H1 (cell line): ENCODE measurements around the gene PEX5L. TPM values are rescaled to one million over a fixed set of nuclear protein-coding genes. Genes with fewer than 3 reads are reported as not detected.

ENCODE experiments used
- CTCF ChIA-PET: fragments of 300-600 bp; sonication (Branson Sonifier 250); formaldehyde crosslinking; loops from one replicate; lab custom pipeline; 2021; ENCODE audit not compliant: partially characterized antibody; lab: Charles Lee
- POLR2A ChIA-PET: fragments of 300-600 bp; sonication (Branson Sonifier 250); formaldehyde crosslinking; loops from one replicate; lab custom pipeline; 2021; ENCODE audit warnings: inconsistent platforms; ENCODE audit not compliant: partially characterized antibody; lab: Charles Lee
- DNase-seq, 2 experiments: peaks; one replicate each; pipeline versions ENCODE4 v3.0.0 to v3.0.0-alpha.2; 2010 to 2022; ENCODE audit warnings: low spot score in 2 of 2, low read depth in 1 of 2, mixed read lengths in 1 of 2
- FAIRE-seq: peaks from 2 replicates; lab custom pipeline; 2011; peaks lifted over from hg19 to GRCh38; lab: Jason Lieb, UNC
- H2AFZ ChIP-seq: 2 replicates; pipeline ENCODE4 v1.8.1; 2012; ENCODE audit warnings: low read length, inconsistent platforms
- H2AK5ac ChIP-seq: 2 replicates; pipeline ENCODE4 v1.6.1; 2013; ENCODE audit warnings: low read depth, low read length
- H2BK120ac ChIP-seq: replicated peaks from 2 replicates; pipeline ENCODE3; 2013; ENCODE audit warnings: low read depth, low read length, inconsistent platforms
- H2BK12ac ChIP-seq: 2 replicates; pipeline ENCODE4 v1.6.1; 2013; ENCODE audit warnings: low read depth, low read length
- H2BK15ac ChIP-seq: 2 replicates; pipeline ENCODE4 v1.6.1; 2013; ENCODE audit warnings: low read length
- H2BK20ac ChIP-seq: 2 replicates; pipeline ENCODE4 v1.6.1; 2013; ENCODE audit warnings: low read length
- H2BK5ac ChIP-seq: 2 replicates; pipeline ENCODE4 v1.6.1; 2013; ENCODE audit warnings: low read depth, low read length
- H3K14ac ChIP-seq: 2 replicates; pipeline ENCODE4 v1.6.1; 2013; ENCODE audit warnings: inconsistent platforms; ENCODE audit not compliant: insufficient read length
- H3K18ac ChIP-seq: 2 replicates; pipeline ENCODE4 v1.6.1; 2013; ENCODE audit warnings: low read length; ENCODE audit errors: extremely low read depth
- H3K23ac ChIP-seq: 2 replicates; pipeline ENCODE4 v1.6.1; 2013; ENCODE audit warnings: inconsistent platforms; ENCODE audit not compliant: insufficient read length
- H3K23me2 ChIP-seq: 2 replicates; pipeline ENCODE4 v1.6.1; 2013; ENCODE audit warnings: low read depth, low read length
- H3K27ac ChIP-seq: 2 replicates; pipeline ENCODE4 v1.6.1; 2011; ENCODE audit warnings: low read depth, low read length, inconsistent platforms
- H3K27me3 ChIP-seq, 4 experiments: replicated peaks in 1 of 4; 1 replicate in 1 of 4; 2 replicates in 3 of 4; pipeline versions ENCODE4 v1.6.1 to v1.8.1; 2011 to 2013; ENCODE audit warnings: low read length in 3 of 4, mild to moderate bottlenecking in 3 of 4, inconsistent platforms in 2 of 4, mixed read lengths in 2 of 4, moderate library complexity in 1 of 4; ENCODE audit not compliant: control insufficient read depth in 3 of 4, insufficient read depth in 3 of 4; ENCODE audit errors: extremely low read depth in 1 of 4
- H3K36me3 ChIP-seq, 4 experiments: 2 replicates each; pipeline versions ENCODE4 v1.6.1 to v1.8.1; 2011 to 2013; ENCODE audit warnings: mild to moderate bottlenecking in 4 of 4, low read length in 3 of 4, moderate library complexity in 2 of 4, control low read depth in 1 of 4, inconsistent platforms in 1 of 4; ENCODE audit not compliant: insufficient read depth in 4 of 4, control insufficient read depth in 2 of 4
- H3K4ac ChIP-seq: replicated peaks from 2 replicates; pipeline ENCODE3; 2013; ENCODE audit warnings: low read length, low read depth, mixed read lengths, inconsistent platforms; ENCODE audit not compliant: insufficient read length
- H3K4me1 ChIP-seq, 4 experiments: replicated peaks in 1 of 4; 1 replicate in 1 of 4; 2 replicates in 3 of 4; pipeline versions ENCODE4 v1.6.1 to v1.8.1; 2011 to 2013; ENCODE audit warnings: low read length in 3 of 4, inconsistent platforms in 2 of 4, mixed read lengths in 1 of 4; ENCODE audit not compliant: insufficient read depth in 4 of 4, control insufficient read depth in 3 of 4
- H3K4me2 ChIP-seq, 2 experiments: 2 replicates each; pipeline versions ENCODE4 v1.6.1 to v1.8.1; 2011 to 2013; ENCODE audit warnings: low read depth in 2 of 2, low read length in 2 of 2, control low read depth in 1 of 2, inconsistent platforms in 1 of 2, mild to moderate bottlenecking in 1 of 2; ENCODE audit not compliant: insufficient read depth in 1 of 2
- H3K4me3 ChIP-seq, 4 experiments: fragments of 200-600, 300-600 bp in 1 of 4; sonication (generic), shearing (Covaris generic), sonication (Bioruptor Twin) in 1 of 4; 2 replicates each; pipeline versions ENCODE4 v1.5.1 to v1.8.1; 2011 to 2016; ENCODE audit warnings: low read length in 4 of 4, low read depth in 3 of 4, control low read depth in 2 of 4, inconsistent platforms in 2 of 4, mild to moderate bottlenecking in 2 of 4, mixed read lengths in 1 of 4, moderate library complexity in 1 of 4; ENCODE audit not compliant: insufficient read depth in 2 of 4; ENCODE audit errors: extremely low read depth in 1 of 4
- H3K56ac ChIP-seq: replicated peaks from 2 replicates; pipeline ENCODE3; 2013; ENCODE audit warnings: low read depth, mild to moderate bottlenecking, mixed read lengths, low read length, inconsistent platforms; ENCODE audit not compliant: insufficient read length
- H3K79me1 ChIP-seq: 2 replicates; pipeline ENCODE4 v1.6.1; 2013; ENCODE audit warnings: low read depth, low read length, control low read depth
- H3K79me2 ChIP-seq, 2 experiments: 2 replicates each; pipeline versions ENCODE4 v1.6.1 to v1.8.1; 2012 to 2013; ENCODE audit warnings: low read length in 2 of 2, mild to moderate bottlenecking in 2 of 2, inconsistent platforms in 1 of 2; ENCODE audit not compliant: insufficient read depth in 2 of 2, control insufficient read depth in 1 of 2
- H3K9ac ChIP-seq, 4 experiments: replicated peaks in 1 of 4; 1 replicate in 1 of 4; 2 replicates in 3 of 4; pipeline versions ENCODE4 v1.6.1 to v1.8.1; 2011 to 2013; ENCODE audit warnings: low read depth in 3 of 4, low read length in 3 of 4, control low read depth in 2 of 4, mild to moderate bottlenecking in 2 of 4, moderate library complexity in 2 of 4, inconsistent platforms in 1 of 4; ENCODE audit errors: extremely low read depth in 1 of 4
- H3K9me3 ChIP-seq, 2 experiments: 2 replicates each; pipeline versions ENCODE4 v1.6.1 to v1.8.1; 2012 to 2013; ENCODE audit warnings: mild to moderate bottlenecking in 2 of 2, moderate library complexity in 2 of 2, control low read depth in 1 of 2, inconsistent platforms in 1 of 2, low read depth in 1 of 2, low read length in 1 of 2, mixed read lengths in 1 of 2; ENCODE audit not compliant: insufficient read depth in 2 of 2
- H4K20me1 ChIP-seq, 2 experiments: replicated peaks in 1 of 2; 2 replicates each; pipeline versions ENCODE3 to v1.8.1; 2011 to 2013; ENCODE audit warnings: inconsistent platforms in 2 of 2, low read length in 2 of 2, mild to moderate bottlenecking in 1 of 2; ENCODE audit not compliant: insufficient read depth in 2 of 2, control insufficient read depth in 1 of 2
- H4K5ac ChIP-seq: 2 replicates; pipeline ENCODE4 v1.6.1; 2013; ENCODE audit warnings: low read length, low read depth, mixed read lengths, inconsistent platforms; ENCODE audit not compliant: insufficient read length
- H4K8ac ChIP-seq: 2 replicates; pipeline ENCODE4 v1.8.0; 2013; ENCODE audit warnings: mild to moderate bottlenecking, moderate library complexity, low read length, inconsistent platforms; ENCODE audit not compliant: insufficient read depth; ENCODE audit errors: extremely low read depth
- H4K91ac ChIP-seq: replicated peaks from 2 replicates; pipeline ENCODE3; 2013; ENCODE audit warnings: low read length, mixed read lengths, inconsistent platforms; ENCODE audit not compliant: insufficient read length
- ATF3 ChIP-seq: IDR thresholded peaks from 2 replicates; pipeline ENCODE4 v1.6.1; 2011; ENCODE audit warnings: low read depth, mild to moderate bottlenecking, low read length; ENCODE audit not compliant: insufficient read depth
- BRCA1 ChIP-seq: IDR thresholded peaks from 2 replicates; pipeline ENCODE4 v1.6.1; 2012; ENCODE audit warnings: low read depth, low read length, improper control_type of control experiment
- CBX5 ChIP-seq: fragments of 300-800, 300-1000 bp; sonication (generic); IDR thresholded peaks from 2 replicates; pipeline ENCODE4 v1.7.1; 2016; ENCODE audit warnings: antibody characterized with exemption, low read length, low read depth
- HDAC2 ChIP-seq, 2 experiments: fragments of 300-600 bp in 1 of 2; sonication (generic) in 1 of 2; IDR thresholded peaks; 2 replicates each; pipeline ENCODE4 v1.6.1; 2011 to 2012; ENCODE audit warnings: low read depth in 2 of 2, low read length in 2 of 2, mild to moderate bottlenecking in 2 of 2, moderate library complexity in 2 of 2, borderline replicate concordance in 1 of 2, inconsistent platforms in 1 of 2
- POU5F1 ChIP-seq: IDR thresholded peaks from 2 replicates; pipeline ENCODE4 v1.6.1; 2011; ENCODE audit warnings: low read depth, mild to moderate bottlenecking, low read length, moderate library complexity
- SIX5 ChIP-seq: IDR thresholded peaks from 2 replicates; pipeline ENCODE4 v1.6.1; 2011; ENCODE audit warnings: mild to moderate bottlenecking, low read depth, low read length
- USF2 ChIP-seq: IDR thresholded peaks from 2 replicates; pipeline ENCODE4 v1.6.1; 2011; ENCODE audit warnings: low read length, improper control_type of control experiment
- WGBS, 2 experiments: shearing (Covaris generic) in 1 of 2; methylation state at CpG; one replicate each; pipeline versions ENCODE4 v1.1.6 to v1.1.7; 2013 to 2015; ENCODE audit warnings: low lambda C conversion rate in 2 of 2, mixed read lengths in 2 of 2, inconsistent platforms in 1 of 2, low coverage in 1 of 2, missing lambda C conversion rate in 1 of 2; ENCODE audit not compliant: insufficient replicate concordance in 2 of 2, insufficient coverage in 1 of 2, insufficient read length in 1 of 2; ENCODE audit errors: extremely low coverage in 1 of 2, missing lambda C conversion rate in 1 of 2; 5-methylcytosine and 5-hydroxymethylcytosine counted together
- polyA plus RNA-seq, 7 experiments: library from polyadenylated mRNA; depleted of rRNA in 3 of 7; stranded (reverse) in 5 of 7; unstranded in 2 of 7; fragments of >200 nt in 5 of 7; fragments of 200-250 nt in 2 of 7; gene quantifications; 1 replicate in 5 of 7; 2 replicates in 1 of 7; 4 replicates in 1 of 7; pipeline versions ENCODE4 v1.2.1 to v1.2.3, GENCODE V29; 2011 to 2013; ENCODE audit warnings: missing spikeins in 2 of 7, mixed read lengths in 2 of 7
- total RNA-seq: library from RNA; stranded (reverse); fragmentation: NEBNext Ultra II Directional; extraction: Animal tissue kit (Norgen Biotek cat#: 25700); gene quantifications from 2 replicates; pipeline ENCODE4 v1.2.1, GENCODE V29; 2021

PEX5L gene
- total and polyA plus RNA-seq, 2 of the 8 experiments (the other 6 are each of a cell fraction or from before 2014, with no cell fraction given) = 0.80 to 4.2 TPM

- H3K56ac ChIP-seq = no peak overlapping the region
- H4K8ac ChIP-seq = no peak overlapping the region
- H2BK120ac ChIP-seq = no peak overlapping the region
- no peak overlapping the region for H3K14ac ChIP-seq
- no peak overlapping the region for H3K27ac ChIP-seq
- no peaks in the 10 kb centered on the region for H4K20me1 ChIP-seq
- H2AFZ ChIP-seq = no peak overlapping the region
- CTCF ChIA-PET = interaction anchor here (0.9 to 1.2 kb wide), 4 partner anchors 8 to 185 kb away, joined by 3 to 6 read pairs (median 3); no protein-coding TSS in a partner anchor
- H3K36me3 ChIP-seq = peaks cover 5 to 25% (median 17%) of the 10 kb centered on the region in 4 experiments; a peak in 6 of 8 replicates
- H3K79me2 ChIP-seq = no peaks in the 10 kb centered on the region
- no peak overlapping the region for H3K4me3 ChIP-seq
- H4K5ac ChIP-seq = no peak overlapping the region
- H3K4ac ChIP-seq = no peak overlapping the region
- TF ChIP-seq CBX5 = no peak
- no peak for TF ChIP-seq ATF3
- no peak for TF ChIP-seq SIX5
- TF ChIP-seq BRCA1 = no peak
- TF ChIP-seq USF2 = no peak
- no peak for TF ChIP-seq HDAC2 (IDR thresholded peaks at IDR 0.05; ENCODE audit: borderline replicate concordance in 1 of 2, low read depth in 2 of 2, low read length in 2 of 2)
- TF ChIP-seq POU5F1 = no peak
- TF ChIP-seq, all 59 proteins: peak for 0
- no peak overlapping the region for H2BK20ac ChIP-seq
- FAIRE-seq (no peak), DNase-seq (peak in 1 of 2 experiments; percentile 7)
- no peak overlapping the region for H2BK12ac ChIP-seq
- no peaks in the 10 kb centered on the region for H3K4me1 ChIP-seq
- no peaks in the 10 kb centered on the region for H3K79me1 ChIP-seq
- no peak overlapping the region for H2BK5ac ChIP-seq
- H3K18ac ChIP-seq = no peak overlapping the region
- H3K27me3 ChIP-seq = no peaks in the 10 kb centered on the region
- no peak overlapping the region for H2BK15ac ChIP-seq
- no peak overlapping the region for H3K23ac ChIP-seq
- 95% methylated on average over 8 of the region's 8 CpGs; no CpG with 5 or more reads in 1 of the 2 experiments for WGBS, 2 experiments
- no peaks in the 10 kb centered on the region for H3K23me2 ChIP-seq
- H3K9ac ChIP-seq = no peak overlapping the region
- H3K4me2 ChIP-seq = no peak overlapping the region
- no peak overlapping the region for H2AK5ac ChIP-seq
- POLR2A ChIA-PET = interaction anchor here (2.0 kb wide), 1 partner anchor 10 kb away, joined by 4 read pairs; no protein-coding TSS in a partner anchor
- no peaks in the 10 kb centered on the region for H3K9me3 ChIP-seq
- no peak overlapping the region for H4K91ac ChIP-seq
Measured at GRCh38 chr3:179760944-179761343, 275.8 kb downstream of the PEX5L start.
